A673 (cell line): ENCODE measurements around the gene SPECC1. TPM values are rescaled to one million over a fixed set of nuclear protein-coding genes. Genes with fewer than 3 reads are reported as not detected.

ENCODE experiments used
- BruUV-seq: library from RNA; stranded (reverse); fragments of 400-500 nt; replicated peaks from 2 replicates; lab custom pipeline; 2021; lab: Mats Ljungman, UMichigan
- CTCF ChIA-PET: fragments of 300-600 bp; sonication (Branson Sonifier 250); formaldehyde crosslinking; loops from one replicate; lab custom pipeline; 2022; ENCODE audit warnings: antibody characterized with exemption; lab: Charles Lee
- POLR2A ChIA-PET: fragments of 300-600 bp; sonication (Branson Sonifier 250); formaldehyde crosslinking; loops from one replicate; lab custom pipeline; 2022; ENCODE audit warnings: antibody characterized with exemption; ENCODE audit not compliant: low non-redundant PET; lab: Charles Lee
- DNase-seq: peaks from one replicate; pipeline ENCODE4 v3.0.0-alpha.2; 2015; ENCODE audit warnings: low spot score
- H3K27ac ChIP-seq: fragments of 200-600 bp; sonication (generic); 2 replicates; pipeline ENCODE4 v1.5.1; 2016; ENCODE audit warnings: mixed run types, low read depth, mild to moderate bottlenecking, mixed read lengths, antibody characterized with exemption, low read length; ENCODE audit not compliant: poor library complexity, severe bottlenecking
- H3K27me3 ChIP-seq: fragments of 200-600 bp; sonication (generic); replicated peaks from 2 replicates; pipeline ENCODE4 v1.6.1; 2017; ENCODE audit warnings: mixed run types, low read depth, mild to moderate bottlenecking, mixed read lengths, antibody characterized with exemption, low read length; ENCODE audit not compliant: insufficient read depth, poor library complexity
- H3K36me3 ChIP-seq: fragments of 200-600 bp; sonication (generic); 2 replicates; pipeline ENCODE4 v1.6.1; 2016; ENCODE audit warnings: mixed run types, mild to moderate bottlenecking, mixed read lengths, antibody characterized with exemption, low read length; ENCODE audit not compliant: insufficient read depth, poor library complexity, severe bottlenecking
- H3K4me1 ChIP-seq: fragments of 200-600 bp; sonication (generic); 2 replicates; pipeline ENCODE4 v1.6.1; 2017; ENCODE audit warnings: mixed run types, mild to moderate bottlenecking, mixed read lengths, antibody characterized with exemption, low read length; ENCODE audit not compliant: insufficient read depth, poor library complexity, severe bottlenecking
- H3K4me3 ChIP-seq: fragments of 200-600 bp; sonication (generic); 2 replicates; pipeline ENCODE4 v1.5.1; 2016; ENCODE audit warnings: low read depth, mixed run types, mild to moderate bottlenecking, mixed read lengths, low read length; ENCODE audit not compliant: poor library complexity, severe bottlenecking
- H3K9me3 ChIP-seq: fragments of 200-600 bp; sonication (generic); 2 replicates; pipeline ENCODE4 v1.6.1; 2016; ENCODE audit warnings: mixed run types, low read depth, mild to moderate bottlenecking, mixed read lengths, antibody characterized with exemption, low read length; ENCODE audit not compliant: poor library complexity, severe bottlenecking
- EZH2 ChIP-seq: fragments of 200-600 bp; sonication (generic); IDR thresholded peaks from 2 replicates; pipeline ENCODE4 v1.6.1; 2017; ENCODE audit warnings: borderline replicate concordance, low read depth, mild to moderate bottlenecking, mixed read lengths, antibody characterized with exemption, low read length; ENCODE audit not compliant: poor library complexity, severe bottlenecking
- intact Hi-C: fragments of 100-400 bp; cut with micrococcal nuclease; formaldehyde crosslinking; loops from one replicate; pipeline ENCODE4 v1.10.0; 2022; ENCODE audit not compliant: unreplicated experiment
- total RNA-seq: library from RNA; stranded (reverse); gene quantifications from 2 replicates; pipeline ENCODE4 v1.2.3, GENCODE V29; 2021
- TF ChIP-seq, protein P1 (sequence below): fragments of 300-800, 200-600 bp; sonication (generic); conservative IDR thresholded peaks from 2 replicates; pipeline ENCODE4 v1.5.1; 2017; ENCODE audit warnings: low read depth, mild to moderate bottlenecking, antibody characterized with exemption, low read length, moderate library complexity, mixed read lengths

SPECC1 gene
- total RNA-seq, 1 experiment from 2014 or later = 5.8 TPM

GRCh38 chr17:20241855-20242254 is 232.7 kb downstream of the SPECC1 start:
- no peaks in the 10 kb centered on the region for H3K4me1 ChIP-seq
- ChIA-PET POLR2A (no interaction called here), CTCF (no interaction called here)
- intact Hi-C loops = no loop called here
- H3K4me3 ChIP-seq = no peak overlapping the region
- DNase-seq = no peak
- H3K27ac ChIP-seq = no peak overlapping the region
- TF ChIP-seq, protein P1, sequence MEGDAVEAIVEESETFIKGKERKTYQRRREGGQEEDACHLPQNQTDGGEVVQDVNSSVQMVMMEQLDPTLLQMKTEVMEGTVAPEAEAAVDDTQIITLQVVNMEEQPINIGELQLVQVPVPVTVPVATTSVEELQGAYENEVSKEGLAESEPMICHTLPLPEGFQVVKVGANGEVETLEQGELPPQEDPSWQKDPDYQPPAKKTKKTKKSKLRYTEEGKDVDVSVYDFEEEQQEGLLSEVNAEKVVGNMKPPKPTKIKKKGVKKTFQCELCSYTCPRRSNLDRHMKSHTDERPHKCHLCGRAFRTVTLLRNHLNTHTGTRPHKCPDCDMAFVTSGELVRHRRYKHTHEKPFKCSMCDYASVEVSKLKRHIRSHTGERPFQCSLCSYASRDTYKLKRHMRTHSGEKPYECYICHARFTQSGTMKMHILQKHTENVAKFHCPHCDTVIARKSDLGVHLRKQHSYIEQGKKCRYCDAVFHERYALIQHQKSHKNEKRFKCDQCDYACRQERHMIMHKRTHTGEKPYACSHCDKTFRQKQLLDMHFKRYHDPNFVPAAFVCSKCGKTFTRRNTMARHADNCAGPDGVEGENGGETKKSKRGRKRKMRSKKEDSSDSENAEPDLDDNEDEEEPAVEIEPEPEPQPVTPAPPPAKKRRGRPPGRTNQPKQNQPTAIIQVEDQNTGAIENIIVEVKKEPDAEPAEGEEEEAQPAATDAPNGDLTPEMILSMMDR = no peak
- no peak for TF ChIP-seq EZH2
- no peaks in the 10 kb centered on the region for H3K27me3 ChIP-seq
- H3K9me3 ChIP-seq = no peaks in the 10 kb centered on the region
- no TSS peak for BruUV-seq
- H3K36me3 ChIP-seq = no peaks in the 10 kb centered on the region

- H3K27ac ChIP-seq = no peak overlapping the region
- no peaks in the 10 kb centered on the region for H3K36me3 ChIP-seq
- CTCF ChIA-PET = no interaction called here
- no peaks in the 10 kb centered on the region for H3K27me3 ChIP-seq
- H3K4me1 ChIP-seq = no peaks in the 10 kb centered on the region
- DNase-seq = no peak
- intact Hi-C loops = no loop called here
- H3K9me3 ChIP-seq = no peaks in the 10 kb centered on the region
- BruUV-seq = no TSS peak
- no peak overlapping the region for H3K4me3 ChIP-seq
- TF ChIP-seq, protein P1 = no peak
- POLR2A ChIA-PET = no interaction called here
Observed at GRCh38 chr17:20242271-20242670, 233.1 kb downstream of the SPECC1 start.

- CTCF ChIA-PET = no interaction called here
Observed at GRCh38 chr17:20243524-20243923, 234.4 kb downstream of the SPECC1 start.

More at GRCh38 chr17:20243524-20243923, 234.4 kb downstream of the SPECC1 start:
- H3K36me3 ChIP-seq = no peaks in the 10 kb centered on the region
- H3K4me1 ChIP-seq = no peaks in the 10 kb centered on the region
- intact Hi-C loops = no loop called here
- H3K9me3 ChIP-seq = no peaks in the 10 kb centered on the region
- H3K4me3 ChIP-seq = no peak overlapping the region
- no peaks in the 10 kb centered on the region for H3K27me3 ChIP-seq
- no peak for TF ChIP-seq EZH2
- TF ChIP-seq, protein P1 = no peak
- DNase-seq = no peak
- POLR2A ChIA-PET = no interaction called here
- no peak overlapping the region for H3K27ac ChIP-seq
- BruUV-seq = no TSS peak
